Erythroblast (primary cell): ENCODE results near the gene MAGEA1.
"Not testable (repeated sequence)": the region's sequence is repeated elsewhere in the genome, so short reads cannot be mapped to it uniquely, and the experiment has no call there.

Experiments used
- GATA1 ChIP-seq: IDR thresholded peaks from 2 replicates; pipeline ENCODE4 v1.6.1; 2011; ENCODE audit warnings: low read depth, mild to moderate bottlenecking, control low read depth, low read length, moderate library complexity
- POLR2A ChIP-seq: IDR thresholded peaks from 2 replicates; pipeline ENCODE4 v1.6.1; 2011; ENCODE audit warnings: mild to moderate bottlenecking, low read length

GRCh38 chrX:153139074-153139473 lies 40.0 kb upstream of the MAGEA1 start:
- not testable (repeated sequence) for TF ChIP-seq POLR2A, GATA1
